ENCODE results near the gene TRPM1.
"Not testable (repeated sequence)": the region's sequence is repeated elsewhere in the genome, so short reads cannot be mapped to it uniquely, and the experiment has no call there.

Gene TRPM1

DNA sequence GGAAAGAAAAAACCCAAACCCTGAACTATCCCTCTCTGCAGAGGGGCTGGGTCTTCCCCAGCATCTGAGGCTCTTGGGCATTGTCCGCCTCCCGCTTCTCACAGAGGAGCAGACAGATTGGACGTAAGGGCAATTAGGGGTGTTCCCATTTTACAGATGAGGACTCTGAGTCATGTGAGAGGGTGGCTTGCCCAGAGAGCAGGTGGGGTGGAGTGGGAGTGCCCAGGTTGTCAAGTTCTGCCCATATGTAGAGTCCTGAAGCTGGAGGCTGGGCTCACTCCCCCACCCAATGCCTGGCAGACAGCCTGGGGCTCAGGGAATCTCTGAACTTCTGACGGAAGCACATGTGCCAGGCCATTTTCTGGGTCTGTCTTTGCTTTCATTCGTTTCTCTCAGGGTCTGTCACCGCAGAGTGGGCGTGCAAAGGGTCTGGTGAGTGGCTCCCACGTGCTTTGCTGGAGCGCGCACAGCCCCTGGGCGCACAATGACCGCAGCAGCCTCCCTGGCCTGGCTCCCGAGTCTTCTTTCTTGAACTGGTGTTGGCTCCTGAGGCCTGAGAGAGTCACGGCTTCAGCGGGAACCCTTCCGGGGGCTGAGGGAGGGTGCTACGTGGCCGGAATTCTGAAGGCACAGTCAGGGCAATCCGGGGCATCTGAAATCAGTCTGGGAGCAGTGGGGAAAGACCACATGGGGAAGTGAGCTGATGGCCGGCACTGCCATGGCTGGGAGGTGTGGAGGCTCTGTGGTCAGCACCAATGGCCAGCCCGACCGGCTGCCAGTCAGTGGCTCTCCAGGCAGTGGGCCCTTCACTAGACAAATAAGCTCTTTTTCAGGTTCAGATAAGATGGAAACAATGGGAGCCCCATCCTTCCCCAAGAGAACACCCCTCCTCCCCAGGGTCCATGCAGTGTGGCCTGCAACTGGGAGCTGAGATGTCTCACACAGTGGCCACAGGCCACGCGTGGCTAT, 1.1 kb upstream of the TRPM1 start:
- Mint-ChIP-seq H3K4me1 (ENCODE audit: low read depth) (no peaks in the 10 kb centered on the region), H3K4me3 (no peak overlapping the region), H3K27me3 (ENCODE audit: low read depth) (peaks cover 5% of the 10 kb centered on the region), H3K36me3 (ENCODE audit: low read depth) (no peaks in the 10 kb centered on the region), H3K9me3 (no peaks in the 10 kb centered on the region), H3K27ac (no peak overlapping the region)
- no peak for DNase-seq (ENCODE audit: low spot score)

GRCh38 chr15:31102039-31102321, 455 bp upstream of the TRPM1 start:
- no peaks in the 10 kb centered on the region for H3K4me1 Mint-ChIP-seq (ENCODE audit: low read depth)
- H3K27ac Mint-ChIP-seq = no peak overlapping the region
- no peak overlapping the region for H3K4me3 Mint-ChIP-seq
- no peaks in the 10 kb centered on the region for H3K9me3 Mint-ChIP-seq
- no peaks in the 10 kb centered on the region for H3K27me3 Mint-ChIP-seq (ENCODE audit: low read depth)
- H3K36me3 Mint-ChIP-seq (ENCODE audit: low read depth) = no peaks in the 10 kb centered on the region
- no peak for DNase-seq (ENCODE audit: low spot score)

- Mint-ChIP-seq H3K36me3 (ENCODE audit: low read depth) (no peaks in the 10 kb centered on the region), H3K27me3 (ENCODE audit: low read depth) (no peaks in the 10 kb centered on the region), H3K4me1 (ENCODE audit: low read depth) (no peaks in the 10 kb centered on the region), H3K4me3 (no peak overlapping the region), H3K27ac (no peak overlapping the region), H3K9me3 (no peaks in the 10 kb centered on the region)
- no peak for DNase-seq (ENCODE audit: low spot score)
These were observed 787 bp downstream of the TRPM1 start for GRCh38 chr15:31100738-31101137.

- Mint-ChIP-seq H3K4me1 (ENCODE audit: low read depth) (no peaks in the 10 kb centered on the region), H3K27me3 (ENCODE audit: low read depth) (peaks cover 5% of the 10 kb centered on the region), H3K4me3 (no peak overlapping the region), H3K36me3 (ENCODE audit: low read depth) (no peaks in the 10 kb centered on the region), H3K9me3 (no peaks in the 10 kb centered on the region), H3K27ac (no peak overlapping the region)
- no peak for DNase-seq (ENCODE audit: low spot score)
These were observed 2.4 kb downstream of the TRPM1 start for GRCh38 chr15:31098953-31099740.

DNA sequence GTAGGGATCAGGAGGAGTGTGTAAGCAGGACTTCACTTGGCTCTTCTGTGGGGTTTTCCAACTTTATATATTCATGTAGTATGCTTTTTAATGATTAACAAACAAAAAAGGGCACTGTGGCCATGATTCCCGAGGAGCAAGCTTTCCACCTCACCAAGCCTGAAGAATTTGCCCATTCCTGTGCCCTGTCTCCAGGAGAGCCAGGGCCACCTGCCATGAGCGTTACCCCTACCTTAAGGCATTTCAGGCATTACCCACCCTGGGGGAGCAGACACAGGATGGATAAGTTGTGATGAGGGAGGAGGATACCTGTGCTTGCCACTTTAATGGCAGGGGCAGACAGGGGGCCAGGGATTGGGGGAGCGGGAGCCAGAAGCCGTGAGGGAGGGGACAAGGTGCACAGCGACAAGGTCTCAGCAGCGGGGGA, 3.0 kb downstream of the TRPM1 start:
- Mint-ChIP-seq H3K27ac (no peak overlapping the region), H3K27me3 (ENCODE audit: low read depth) (peaks cover 9% of the 10 kb centered on the region), H3K9me3 (no peaks in the 10 kb centered on the region), H3K4me1 (ENCODE audit: low read depth) (no peaks in the 10 kb centered on the region), H3K4me3 (no peak overlapping the region), H3K36me3 (ENCODE audit: low read depth) (no peaks in the 10 kb centered on the region)
- DNase-seq (ENCODE audit: low spot score) = no peak

DNA sequence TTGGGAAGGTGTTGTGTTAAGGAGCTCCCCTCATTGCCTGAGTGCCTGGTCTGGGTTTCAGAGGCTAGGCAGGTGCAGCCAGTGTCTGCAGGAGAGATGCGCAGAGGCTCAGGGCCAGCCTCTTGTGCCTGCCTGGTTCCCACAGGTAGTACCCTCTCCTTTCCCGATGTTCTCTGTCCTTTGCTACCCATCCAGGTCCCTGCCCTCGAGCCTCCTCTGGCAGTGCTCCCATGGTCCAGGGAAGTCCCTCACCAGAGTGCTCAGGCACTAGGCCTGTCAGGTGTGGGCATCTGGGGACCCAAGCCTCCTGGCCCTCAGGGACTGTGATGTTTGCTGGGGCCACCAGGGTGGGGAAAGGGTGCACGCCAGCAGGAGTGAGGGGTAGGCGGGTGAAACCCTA, 5.0 kb downstream of the TRPM1 start:
- no peak overlapping the region for H3K4me3 Mint-ChIP-seq
- H3K27ac Mint-ChIP-seq = no peak overlapping the region
- no peaks in the 10 kb centered on the region for H3K36me3 Mint-ChIP-seq (ENCODE audit: low read depth)
- H3K4me1 Mint-ChIP-seq (ENCODE audit: low read depth) = no peaks in the 10 kb centered on the region
- no peaks in the 10 kb centered on the region for H3K9me3 Mint-ChIP-seq
- H3K27me3 Mint-ChIP-seq (ENCODE audit: low read depth) = peaks cover 9% of the 10 kb centered on the region
- no peak for DNase-seq (ENCODE audit: low spot score)

GRCh38 chr15:31091481-31091880, 10.0 kb downstream of the TRPM1 start:
- DNase-seq (ENCODE audit: low spot score) = no peak
- Mint-ChIP-seq H3K36me3 (ENCODE audit: low read depth) (no peaks in the 10 kb centered on the region), H3K27me3 (ENCODE audit: low read depth) (peaks cover 9% of the 10 kb centered on the region), H3K4me1 (ENCODE audit: low read depth) (no peaks in the 10 kb centered on the region), H3K9me3 (no peaks in the 10 kb centered on the region), H3K27ac (no peak overlapping the region), H3K4me3 (no peak overlapping the region)

GRCh38 chr15:31090766-31091165, 10.8 kb downstream of the TRPM1 start:
- no peaks in the 10 kb centered on the region for H3K9me3 Mint-ChIP-seq
- peaks cover 9% of the 10 kb centered on the region for H3K27me3 Mint-ChIP-seq (ENCODE audit: low read depth)
- no peaks in the 10 kb centered on the region for H3K4me1 Mint-ChIP-seq (ENCODE audit: low read depth)
- H3K27ac Mint-ChIP-seq = no peak overlapping the region
- H3K4me3 Mint-ChIP-seq = no peak overlapping the region
- no peak for DNase-seq (ENCODE audit: low spot score)
- no peaks in the 10 kb centered on the region for H3K36me3 Mint-ChIP-seq (ENCODE audit: low read depth)

- no peak for DNase-seq (ENCODE audit: low spot score)
- Mint-ChIP-seq H3K27ac (no peak overlapping the region), H3K4me3 (no peak overlapping the region), H3K4me1 (ENCODE audit: low read depth) (no peaks in the 10 kb centered on the region), H3K36me3 (ENCODE audit: low read depth) (no peaks in the 10 kb centered on the region), H3K9me3 (no peaks in the 10 kb centered on the region), H3K27me3 (ENCODE audit: low read depth) (peaks cover 7% of the 10 kb centered on the region)
These were observed 12.0 kb downstream of the TRPM1 start for GRCh38 chr15:31089368-31090047.

DNA sequence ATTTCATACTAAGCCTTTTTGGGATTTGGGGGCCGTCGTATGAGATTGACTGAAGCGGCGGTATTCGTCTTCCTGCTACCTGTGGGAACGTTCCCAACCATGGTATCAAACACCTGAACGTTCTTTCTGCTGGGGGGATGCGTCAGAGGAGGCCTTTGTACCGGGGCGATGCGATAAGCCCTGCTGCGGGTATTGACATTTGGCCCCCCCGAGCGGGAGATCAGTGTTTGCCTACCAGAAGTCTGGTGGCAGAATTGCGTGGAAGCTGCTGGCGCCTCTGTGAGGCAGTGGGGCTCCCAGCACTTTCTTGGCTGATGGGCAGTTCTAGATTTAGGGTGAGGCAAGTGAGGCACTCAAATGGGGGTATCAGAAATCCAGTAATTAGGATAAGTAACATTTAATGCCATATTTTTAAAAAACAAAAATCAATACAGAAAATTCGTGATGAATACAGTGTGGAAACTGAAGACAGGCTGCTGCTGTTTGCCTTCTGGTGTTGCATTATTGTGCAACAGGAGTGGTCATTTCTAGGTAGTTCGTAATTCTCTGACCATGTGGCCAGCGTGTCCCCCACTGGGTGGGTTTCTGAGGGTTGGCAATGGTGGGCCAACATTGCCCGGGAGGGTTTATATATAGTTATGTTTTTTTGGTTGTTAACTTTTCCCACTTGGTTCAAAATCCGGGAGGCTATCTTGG, 12.7 kb downstream of the TRPM1 start:
- Mint-ChIP-seq H3K27ac (no peak overlapping the region), H3K9me3 (no peaks in the 10 kb centered on the region)
- DNase-seq (ENCODE audit: low spot score) = no peak

GRCh38 chr15:31088041-31088440, 13.5 kb downstream of the TRPM1 start:
- not testable (repeated sequence) for H3K4me3 Mint-ChIP-seq; H3K27me3 Mint-ChIP-seq (ENCODE audit: low read depth); H3K36me3 Mint-ChIP-seq (ENCODE audit: low read depth); DNase-seq (ENCODE audit: low spot score); H3K27ac Mint-ChIP-seq; H3K4me1 Mint-ChIP-seq (ENCODE audit: low read depth); H3K9me3 Mint-ChIP-seq

More for the DNA sequence above, 12.7 kb downstream of the TRPM1 start:
- peaks cover 1% of the 10 kb centered on the region for H3K27me3 Mint-ChIP-seq (ENCODE audit: low read depth)
- no peaks in the 10 kb centered on the region for H3K4me1 Mint-ChIP-seq (ENCODE audit: low read depth)
- H3K4me3 Mint-ChIP-seq = no peak overlapping the region
- H3K36me3 Mint-ChIP-seq (ENCODE audit: low read depth) = no peaks in the 10 kb centered on the region

DNA sequence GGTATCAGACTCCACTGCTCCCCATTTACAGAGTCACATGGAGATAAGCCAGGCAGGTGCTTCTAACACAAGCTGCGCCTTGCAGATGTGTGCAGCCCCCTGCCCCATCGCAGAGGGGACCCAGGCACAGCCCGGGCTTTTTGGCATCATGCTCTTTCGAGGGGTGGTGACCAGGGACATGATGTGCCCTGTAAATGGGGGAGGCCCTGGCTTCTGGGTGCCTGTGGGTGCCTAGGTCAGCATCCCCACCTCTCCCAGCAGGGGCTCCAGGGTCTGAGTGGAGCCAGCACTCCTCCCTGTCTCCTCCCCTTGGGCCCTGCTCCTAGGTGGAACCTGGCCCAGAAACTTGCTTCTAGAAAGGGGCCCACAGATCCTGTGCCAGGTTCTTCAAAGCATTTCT, 15.2 kb downstream of the TRPM1 start:
- peaks cover 3% of the 10 kb centered on the region for H3K27me3 Mint-ChIP-seq (ENCODE audit: low read depth)
- no peaks in the 10 kb centered on the region for H3K4me1 Mint-ChIP-seq (ENCODE audit: low read depth)
- no peak overlapping the region for H3K4me3 Mint-ChIP-seq
- H3K27ac Mint-ChIP-seq = no peak overlapping the region
- no peaks in the 10 kb centered on the region for H3K9me3 Mint-ChIP-seq
- no peak for DNase-seq (ENCODE audit: low spot score)
- H3K36me3 Mint-ChIP-seq (ENCODE audit: low read depth) = no peaks in the 10 kb centered on the region

GRCh38 chr15:31085359-31085758, 16.2 kb downstream of the TRPM1 start:
- H3K27me3 Mint-ChIP-seq (ENCODE audit: low read depth) = peaks cover 4% of the 10 kb centered on the region
- H3K4me1 Mint-ChIP-seq (ENCODE audit: low read depth) = no peaks in the 10 kb centered on the region
- no peaks in the 10 kb centered on the region for H3K9me3 Mint-ChIP-seq
- no peaks in the 10 kb centered on the region for H3K36me3 Mint-ChIP-seq (ENCODE audit: low read depth)
- no peak overlapping the region for H3K4me3 Mint-ChIP-seq
- H3K27ac Mint-ChIP-seq = no peak overlapping the region
- DNase-seq (ENCODE audit: low spot score) = no peak
